HepG2 (cell line): Measurements from ENCODE around the gene P2RY6. TPM values are rescaled to one million over a fixed set of nuclear protein-coding genes. Genes with fewer than 3 reads are reported as not detected.

ENCODE experiments used
- ATF2 ChIP-seq: sonication (generic); formaldehyde crosslinking; IDR thresholded peaks from 2 replicates; pipeline ENCODE4 v1.4.0; 2020; ENCODE audit warnings: missing genetic modification reagents
- ATF7 ChIP-seq, 2 experiments: fragments of 450-650 bp in 1 of 2; sonication (generic) in 1 of 2; formaldehyde crosslinking in 1 of 2; IDR thresholded peaks; 2 replicates each; pipeline versions ENCODE4 v1.4.0 to v1.6.1; 2016 to 2020; ENCODE audit warnings: antibody characterized with exemption in 1 of 2, mild to moderate bottlenecking in 1 of 2, missing genetic modification reagents in 1 of 2
- CBX2 ChIP-seq, 2 experiments: fragments of 200-600 bp in 1 of 2; sonication (generic); formaldehyde crosslinking in 1 of 2; IDR thresholded peaks; 2 replicates each; pipeline versions ENCODE4 v1.7.0 to v1.8.1; 2018 to 2022; ENCODE audit warnings: low read depth in 2 of 2, low read length in 1 of 2, mild to moderate bottlenecking in 1 of 2, missing genetic modification reagents in 1 of 2
- DR1 ChIP-seq: sonication (generic); formaldehyde crosslinking; IDR thresholded peaks from 2 replicates; pipeline ENCODE4 v1.8.0; 2021; ENCODE audit warnings: mild to moderate bottlenecking, missing genetic modification reagents, inconsistent platforms
- ETV5 ChIP-seq: IDR thresholded peaks from 2 replicates; pipeline ENCODE4 v1.6.1; 2018; ENCODE audit warnings: missing biosample characterization, missing genetic modification reagents, inconsistent platforms, borderline replicate concordance
- KLF9 ChIP-seq: IDR thresholded peaks from 2 replicates; pipeline ENCODE4 v1.6.1; 2016; ENCODE audit warnings: low read depth
- MIER3 ChIP-seq: IDR thresholded peaks from 2 replicates; pipeline ENCODE4 v1.6.1; 2016; ENCODE audit warnings: missing compliant biosample characterization, borderline replicate concordance
- MLX ChIP-seq: IDR thresholded peaks from 2 replicates; pipeline ENCODE4 v1.6.1; 2016
- NFRKB ChIP-seq: fragments of 450-650 bp; IDR thresholded peaks from 2 replicates; pipeline ENCODE4 v1.6.1; 2017
- NFYB ChIP-seq: sonication (generic); formaldehyde crosslinking; IDR thresholded peaks from 2 replicates; pipeline ENCODE4 v1.4.0; 2020; ENCODE audit warnings: missing genetic modification reagents
- NPAS2 ChIP-seq: sonication (generic); formaldehyde crosslinking; IDR thresholded peaks from 2 replicates; pipeline ENCODE4 v1.8.0; 2022; ENCODE audit warnings: mild to moderate bottlenecking, missing genetic modification reagents, borderline replicate concordance
- SMAD3 ChIP-seq: sonication (generic); formaldehyde crosslinking; IDR thresholded peaks from 2 replicates; pipeline ENCODE4 v1.4.0; 2020; ENCODE audit warnings: missing genetic modification reagents
- SUZ12 ChIP-seq: fragments of 150-350 bp; IDR thresholded peaks from 2 replicates; pipeline ENCODE4 v1.6.1; 2014; ENCODE audit warnings: low read depth, low read length
- YEATS2 ChIP-seq: sonication (generic); formaldehyde crosslinking; IDR thresholded peaks from 2 replicates; pipeline ENCODE4 v1.4.0; 2020; ENCODE audit warnings: missing genetic modification reagents, borderline replicate concordance
- ZC3H13 ChIP-seq: sonication (generic); formaldehyde crosslinking; IDR thresholded peaks from 2 replicates; pipeline ENCODE4 v1.8.1; 2023; ENCODE audit warnings: mild to moderate bottlenecking, missing genetic modification reagents, moderate library complexity
- ZMYM4 ChIP-seq: sonication (generic); formaldehyde crosslinking; IDR thresholded peaks from 2 replicates; pipeline ENCODE4 v1.8.1; 2023; ENCODE audit warnings: mild to moderate bottlenecking, missing genetic modification reagents
- ZNF143 ChIP-seq: sonication (generic); formaldehyde crosslinking; IDR thresholded peaks from 2 replicates; pipeline ENCODE4 v1.4.0; 2020; ENCODE audit warnings: missing genetic modification reagents
- ZNF276 ChIP-seq: sonication (generic); formaldehyde crosslinking; IDR thresholded peaks from 2 replicates; pipeline ENCODE4 v1.4.0; 2020; ENCODE audit warnings: mild to moderate bottlenecking, low read depth, missing genetic modification reagents
- ZNF326 ChIP-seq: sonication (generic); formaldehyde crosslinking; IDR thresholded peaks from 2 replicates; pipeline ENCODE4 v1.4.0; 2020; ENCODE audit warnings: missing genetic modification reagents, borderline replicate concordance
- ZNF432 ChIP-seq: sonication (generic); formaldehyde crosslinking; IDR thresholded peaks from 2 replicates; pipeline ENCODE4 v1.5.0; 2020; ENCODE audit warnings: missing genetic modification reagents, mild to moderate bottlenecking, borderline replicate concordance
- ZNF713 ChIP-seq: sonication (generic); formaldehyde crosslinking; IDR thresholded peaks from 2 replicates; pipeline ENCODE4 v1.4.0; 2020; ENCODE audit warnings: mild to moderate bottlenecking, missing genetic modification reagents
- ZNF878 ChIP-seq: sonication (generic); formaldehyde crosslinking; IDR thresholded peaks from 2 replicates; pipeline ENCODE4 v1.8.1; 2023; ENCODE audit warnings: mild to moderate bottlenecking, missing genetic modification reagents, moderate library complexity
- polyA plus RNA-seq, 8 experiments: library from polyadenylated mRNA; depleted of rRNA in 3 of 8; stranded (reverse) in 7 of 8; unstranded in 1 of 8; fragments of >200 nt; fragmentation: Illumina TruSeq in 4 of 8; extraction: Trizol in 4 of 8; gene quantifications; 2 replicates each; pipeline versions ENCODE4 v1.2.1 to v1.2.3, GENCODE V29; 2011 to 2016; ENCODE audit warnings: low read depth in 4 of 8, missing spikeins in 1 of 8, mixed read lengths in 1 of 8; ENCODE audit not compliant: insufficient read depth in 1 of 8
- total RNA-seq, 5 experiments: library from RNA; depleted of rRNA; stranded (reverse); fragments of >200 nt; fragmentation: Illumina TruSeq; extraction: Trizol; gene quantifications; 2 replicates each; pipeline ENCODE4 v1.2.3, GENCODE V29; 2016; ENCODE audit warnings: low read depth in 1 of 5
- TF ChIP-seq, protein P1 (sequence below): fragments of 450-650 bp; IDR thresholded peaks from 2 replicates; pipeline ENCODE4 v1.6.1; 2016

The P2RY6 gene
- total and polyA plus RNA-seq, 2 of the 13 experiments (the other 11 are each of a cell fraction or from before 2014, with no cell fraction given): 0.09 to 0.29 TPM

- TF ChIP-seq ATF2 (CRISPR knock-in tag) (peak; percentile 90), NPAS2 (CRISPR knock-in tag) (no peak), ZNF276 (CRISPR knock-in tag) (no peak), NFYB (CRISPR knock-in tag) (no peak), ZNF143 (CRISPR knock-in tag) (no peak), NFRKB (no peak), SUZ12 (no peak), YEATS2 (peak; percentile 77; the same call in 1 of the 2 replicates), SMAD3 (peak; percentile 57; the same call in 1 of the 2 replicates), KLF9 (CRISPR knock-in tag) (no peak), ZNF878 (peak; percentile 55; the same call in 1 of the 2 replicates), ETV5 (peak; percentile 87), ZC3H13 (CRISPR knock-in tag) (no peak), ZMYM4 (CRISPR knock-in tag) (peak; percentile 79), ZNF713 (CRISPR knock-in tag) (no peak), DR1 (CRISPR knock-in tag) (no peak), CBX2 (IDR thresholded peaks at IDR 0.05; ENCODE audit: low read depth, low read length) (no peak), CBX2 (CRISPR knock-in tag; IDR thresholded peaks at IDR 0.05; ENCODE audit: low read depth) (no peak), ZNF326 (no peak), ZNF432 (CRISPR knock-in tag) (no peak), ATF7 (IDR thresholded peaks at IDR 0.05) (peak; percentile 24; the same call in 1 of the 2 replicates), ATF7 (CRISPR knock-in tag; IDR thresholded peaks at IDR 0.05) (peak; percentile 92), MIER3 (CRISPR knock-in tag) (peak; percentile 24; the same call in 1 of the 2 replicates), MLX (CRISPR knock-in tag) (peak; percentile 77)
- TF ChIP-seq, protein P1, sequence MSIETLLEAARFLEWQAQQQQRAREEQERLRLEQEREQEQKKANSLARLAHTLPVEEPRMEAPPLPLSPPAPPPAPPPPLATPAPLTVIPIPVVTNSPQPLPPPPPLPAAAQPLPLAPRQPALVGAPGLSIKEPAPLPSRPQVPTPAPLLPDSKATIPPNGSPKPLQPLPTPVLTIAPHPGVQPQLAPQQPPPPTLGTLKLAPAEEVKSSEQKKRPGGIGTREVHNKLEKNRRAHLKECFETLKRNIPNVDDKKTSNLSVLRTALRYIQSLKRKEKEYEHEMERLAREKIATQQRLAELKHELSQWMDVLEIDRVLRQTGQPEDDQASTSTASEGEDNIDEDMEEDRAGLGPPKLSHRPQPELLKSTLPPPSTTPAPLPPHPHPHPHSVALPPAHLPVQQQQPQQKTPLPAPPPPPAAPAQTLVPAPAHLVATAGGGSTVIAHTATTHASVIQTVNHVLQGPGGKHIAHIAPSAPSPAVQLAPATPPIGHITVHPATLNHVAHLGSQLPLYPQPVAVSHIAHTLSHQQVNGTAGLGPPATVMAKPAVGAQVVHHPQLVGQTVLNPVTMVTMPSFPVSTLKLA: peak; percentile 60
Observed at GRCh38 chr11:73237471-73238290, 34.5 kb upstream of the P2RY6 start (continued).
